GM21786 (cell line): ENCODE data around the gene SCPEP1.

ENCODE experiments used
- ATAC-seq: cut with Tn5 transposase; IDR thresholded peaks from one replicate; pipeline ENCODE4 v1.9.1; 2021; ENCODE audit not compliant: unreplicated experiment

The SCPEP1 gene

GRCh38 chr17:56997313-56997712 lies 19.4 kb downstream of the SCPEP1 start:
- no peak for ATAC-seq

- ATAC-seq: no peak
Measured at GRCh38 chr17:57001541-57001940, 23.6 kb downstream of the SCPEP1 start.

DNA sequence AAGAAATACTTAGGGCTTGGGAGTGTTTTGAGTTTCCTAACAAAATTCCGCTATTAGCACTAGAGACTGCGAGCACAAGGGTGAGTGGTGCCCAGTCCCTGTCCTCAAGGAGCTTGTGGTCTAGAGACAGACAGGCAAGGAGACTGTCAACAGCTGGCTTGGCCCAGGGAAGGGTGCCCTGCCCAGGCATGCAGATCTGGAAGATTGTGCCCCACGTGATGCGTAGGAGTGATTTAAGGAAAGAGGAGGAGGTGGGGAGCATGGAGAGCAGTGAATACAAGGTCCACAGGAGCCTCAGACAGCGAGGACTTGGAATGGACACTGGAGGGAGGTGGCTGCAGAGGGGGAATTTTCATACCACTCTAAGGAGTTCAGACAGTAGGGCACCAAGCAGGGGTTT lies 25.0 kb downstream of the SCPEP1 start:
- ATAC-seq: no peak

DNA sequence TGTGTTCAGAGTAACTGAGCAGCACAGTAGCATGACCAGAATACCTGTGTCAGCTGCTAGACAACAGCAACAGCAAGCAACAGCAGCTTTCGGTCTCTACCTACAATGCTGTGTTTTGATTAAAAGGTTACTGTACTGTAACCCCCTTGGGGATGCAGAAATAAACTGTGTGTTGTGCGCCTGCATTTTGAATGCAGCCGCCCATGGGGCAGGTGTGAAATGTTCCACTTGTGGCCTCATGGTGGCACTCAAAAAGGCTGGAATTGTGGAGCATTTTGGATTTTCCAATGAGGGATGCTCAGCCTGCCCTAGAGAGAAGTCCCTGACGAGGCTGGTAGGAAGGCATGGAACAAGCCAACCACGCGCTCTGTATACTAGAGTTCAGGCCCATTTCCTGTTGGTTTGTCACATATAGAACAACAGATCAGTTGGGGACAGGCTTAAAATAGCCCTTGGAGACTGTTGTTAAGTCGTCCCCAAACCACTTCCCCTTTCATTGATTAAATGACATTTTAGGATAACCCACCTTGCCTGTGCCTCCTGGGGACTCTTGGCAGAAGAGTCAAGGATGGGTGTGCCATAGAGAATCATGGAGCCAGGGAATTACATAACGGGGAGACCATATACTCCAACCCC lies 27.1 kb downstream of the SCPEP1 start:
- ATAC-seq: peak; percentile 87

DNA sequence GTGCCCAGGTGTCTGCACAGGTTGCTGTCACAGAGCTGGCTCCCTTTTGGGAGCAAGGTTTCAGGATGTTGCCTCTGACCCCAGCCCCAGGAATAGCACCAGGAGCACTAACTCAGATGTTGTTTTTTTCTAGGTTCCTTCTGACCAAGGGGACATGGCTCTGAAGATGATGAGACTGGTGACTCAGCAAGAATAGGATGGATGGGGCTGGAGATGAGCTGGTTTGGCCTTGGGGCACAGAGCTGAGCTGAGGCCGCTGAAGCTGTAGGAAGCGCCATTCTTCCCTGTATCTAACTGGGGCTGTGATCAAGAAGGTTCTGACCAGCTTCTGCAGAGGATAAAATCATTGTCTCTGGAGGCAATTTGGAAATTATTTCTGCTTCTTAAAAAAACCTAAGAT lies 28.1 kb downstream of the SCPEP1 start:
- no peak for ATAC-seq

GRCh38 chr17:57008958-57009357 lies 31.0 kb downstream of the SCPEP1 start:
- ATAC-seq: no peak

- ATAC-seq: peak; percentile 39
Measured at GRCh38 chr17:57009737-57010445, 32.0 kb downstream of the SCPEP1 start.

DNA sequence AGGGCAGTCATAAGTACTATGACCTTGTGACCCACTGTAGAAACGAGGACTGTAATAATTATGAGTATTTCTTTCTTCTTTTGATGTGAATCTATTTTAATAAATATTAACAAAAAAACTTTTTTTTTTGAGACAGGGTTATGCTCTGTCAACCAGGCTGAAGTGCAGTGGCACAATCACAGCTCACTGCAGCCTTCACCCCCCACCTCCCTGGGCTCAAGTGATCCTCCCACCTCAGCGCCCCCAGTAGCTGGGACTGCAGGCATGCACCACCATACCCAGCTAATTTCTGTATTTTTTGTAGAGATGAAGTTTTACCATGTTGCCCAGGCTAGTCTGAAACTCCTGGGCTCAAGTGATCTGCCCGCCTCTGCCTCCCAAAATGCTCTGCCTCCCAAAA lies 32.6 kb downstream of the SCPEP1 start:
- ATAC-seq: no peak

DNA sequence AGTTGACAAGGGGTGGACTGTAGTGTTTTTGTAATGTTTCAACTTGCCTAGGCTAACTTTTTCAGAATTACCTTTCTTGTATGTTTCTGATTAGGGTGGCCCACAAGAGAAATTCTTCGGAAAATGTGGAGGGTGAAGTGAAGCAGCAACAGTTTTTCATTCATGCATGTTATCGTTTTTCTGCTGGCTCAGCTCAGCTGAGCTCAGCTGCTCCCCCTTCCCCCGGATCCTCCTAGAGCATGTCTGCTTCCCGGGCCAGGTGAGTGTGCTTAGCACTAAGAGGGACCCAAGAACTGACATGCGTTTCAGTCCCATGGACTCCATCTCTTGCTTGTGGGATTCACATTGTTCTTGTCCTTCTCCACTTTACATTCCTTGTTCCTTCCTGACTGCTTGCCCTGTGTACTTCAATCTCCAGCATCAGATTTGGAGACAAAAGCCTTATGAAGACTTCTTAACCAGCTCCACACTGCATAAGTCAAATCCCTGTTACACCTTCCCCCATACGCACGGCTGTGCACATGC lies 33.6 kb downstream of the SCPEP1 start:
- ATAC-seq: no peak

- ATAC-seq: no peak
Measured at GRCh38 chr17:57016071-57016763, 38.3 kb downstream of the SCPEP1 start.

GRCh38 chr17:57016764-57017116 lies 38.8 kb downstream of the SCPEP1 start:
- ATAC-seq: no peak

DNA sequence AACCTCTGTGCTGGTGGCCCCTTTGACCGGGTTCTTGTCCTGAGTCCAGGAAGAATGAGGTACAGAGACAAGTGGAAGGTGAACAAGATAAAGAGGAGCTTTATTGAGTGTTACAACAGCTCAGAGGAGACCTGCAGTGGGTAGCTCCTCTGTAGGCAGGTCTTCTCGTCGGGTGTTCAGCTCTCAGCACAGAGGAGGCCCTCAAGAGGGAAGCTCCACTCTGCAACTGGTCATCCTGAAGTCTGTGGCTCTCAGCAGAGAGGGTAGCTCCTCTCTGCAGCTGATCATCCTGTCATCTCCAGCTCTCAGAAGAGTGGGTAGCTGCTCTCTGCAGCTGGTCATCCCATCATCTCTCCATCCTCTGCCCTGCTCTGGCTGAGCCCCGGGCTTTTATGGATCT lies 39.7 kb downstream of the SCPEP1 start:
- no peak for ATAC-seq

GRCh38 chr17:57020208-57020607 lies 42.3 kb downstream of the SCPEP1 start:
- ATAC-seq: no peak

DNA sequence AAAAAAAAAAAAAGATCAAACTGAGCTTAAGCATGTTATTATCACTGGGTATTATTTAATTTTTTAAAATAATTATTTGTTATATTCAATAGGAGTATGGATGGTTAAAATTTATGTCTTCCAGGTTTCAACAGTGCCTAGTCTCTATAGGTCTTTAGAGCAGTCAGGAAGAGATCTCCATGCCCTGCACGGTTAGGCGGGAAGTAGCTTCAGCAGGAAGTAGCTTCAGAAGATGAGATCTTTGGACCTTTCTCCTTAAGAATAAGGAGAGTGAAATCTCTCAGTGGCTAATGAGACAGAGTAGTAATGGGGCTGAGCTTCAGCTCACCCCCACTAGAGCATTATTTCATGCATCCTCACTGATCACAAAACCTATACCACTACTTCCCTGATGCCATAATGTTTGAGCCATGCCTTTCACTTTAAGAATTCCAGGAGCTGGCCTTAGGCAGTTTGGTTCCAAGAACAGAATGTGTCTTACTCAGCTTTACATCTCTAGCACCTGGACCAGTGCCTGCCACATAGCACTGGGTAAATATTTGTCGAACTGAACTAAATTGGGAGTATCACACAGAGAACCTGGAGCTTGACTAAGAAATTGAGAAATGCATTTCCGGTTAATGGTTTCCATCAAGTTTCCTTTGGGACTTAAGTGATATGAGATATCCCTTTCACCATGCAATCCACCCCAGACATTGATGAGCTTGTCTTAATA lies 43.5 kb downstream of the SCPEP1 start:
- no peak for ATAC-seq

GRCh38 chr17:57025876-57026275 lies 47.9 kb downstream of the SCPEP1 start:
- no peak for ATAC-seq

DNA sequence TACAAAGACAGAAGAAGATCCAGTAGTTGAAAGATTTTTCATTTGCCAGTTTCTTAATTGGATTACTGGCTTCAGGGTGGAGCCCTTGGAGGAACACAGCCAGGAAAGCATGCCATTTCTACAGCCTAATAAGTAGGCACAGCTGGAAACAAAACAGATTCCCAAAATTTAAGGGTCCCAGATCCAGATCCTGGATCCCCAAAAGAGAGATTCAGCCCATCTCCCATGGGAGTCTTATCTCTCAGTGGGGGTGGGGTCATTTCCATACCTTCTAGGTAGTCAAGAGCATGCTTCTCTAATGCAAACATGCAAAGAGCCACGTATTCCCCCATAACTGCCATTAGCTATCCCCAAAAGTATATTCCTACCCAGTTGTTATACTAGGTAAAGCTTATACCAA lies 49.9 kb downstream of the SCPEP1 start:
- no peak for ATAC-seq

DNA sequence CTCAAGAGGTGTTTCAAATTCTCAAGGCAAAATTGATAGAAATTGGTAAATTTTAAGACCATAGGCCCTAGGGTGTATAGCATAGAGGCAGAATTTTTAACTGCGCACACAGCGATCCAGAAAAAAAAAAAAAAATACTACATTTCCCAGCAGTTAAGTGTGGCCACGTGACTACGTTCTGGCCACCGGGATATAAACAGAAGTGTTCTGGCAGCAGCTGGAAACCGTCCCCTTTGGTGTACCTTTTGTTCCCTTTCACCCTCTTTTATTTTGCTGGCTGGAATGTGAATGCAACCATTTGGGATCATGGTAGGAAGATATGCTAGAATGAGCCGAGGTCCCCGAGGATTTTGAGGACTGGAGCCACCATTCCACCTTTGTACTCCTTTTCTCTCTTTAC lies 54.4 kb downstream of the SCPEP1 start:
- no peak for ATAC-seq

- ATAC-seq: no peak
Measured at GRCh38 chr17:57033296-57033695, 55.4 kb downstream of the SCPEP1 start.

DNA sequence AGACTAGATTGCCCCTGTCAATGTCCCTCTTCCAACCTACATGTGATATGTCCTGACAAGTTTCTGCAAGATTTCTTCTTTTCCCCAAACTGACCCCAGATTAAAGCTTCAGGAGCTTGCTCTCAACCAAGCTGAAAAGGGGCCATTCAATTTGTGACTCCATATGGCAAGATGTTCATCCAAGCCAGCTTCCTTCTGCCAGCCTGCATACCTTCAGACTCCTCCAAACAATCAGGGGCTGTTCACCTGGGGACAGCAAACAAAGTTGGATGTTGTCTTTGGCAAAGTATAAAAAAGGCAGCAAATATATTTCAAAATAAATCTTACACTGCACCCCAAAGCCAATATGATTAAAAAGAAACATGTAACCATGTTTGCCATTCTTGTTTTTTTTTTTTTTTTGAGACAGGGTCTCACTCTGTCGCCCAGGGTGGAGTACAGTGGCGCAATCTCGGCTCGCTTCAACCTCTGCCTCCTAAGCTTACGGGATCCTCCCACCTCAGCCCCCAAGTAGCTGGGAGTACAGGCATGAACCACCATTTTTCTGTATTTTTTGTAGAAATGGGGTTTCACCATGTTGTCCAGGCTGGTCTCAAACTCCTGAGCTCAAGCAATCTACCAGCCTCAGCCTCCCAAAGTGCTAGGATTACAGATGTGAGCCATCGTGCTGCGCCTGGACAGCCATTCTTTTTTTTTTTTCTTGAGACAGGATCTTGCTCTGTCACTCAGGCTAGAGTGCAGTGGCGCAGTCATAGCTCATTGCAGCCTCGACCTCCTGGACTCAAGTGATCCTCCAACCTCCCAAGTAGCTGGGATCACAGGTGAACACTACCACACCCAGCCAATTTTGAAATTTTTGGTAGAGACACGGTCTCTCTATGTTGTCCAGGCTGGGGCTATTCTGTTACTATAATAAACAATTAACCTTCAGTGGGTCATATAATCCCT lies 57.1 kb downstream of the SCPEP1 start:
- ATAC-seq: no peak

GRCh38 chr17:57035971-57036481 lies 58.1 kb downstream of the SCPEP1 start:
- no peak for ATAC-seq
